ENCODE results near the gene BLOC1S3. TPM values are rescaled to one million over a fixed set of nuclear protein-coding genes. Genes with fewer than 3 reads are reported as not detected.

BLOC1S3 gene, protein sequence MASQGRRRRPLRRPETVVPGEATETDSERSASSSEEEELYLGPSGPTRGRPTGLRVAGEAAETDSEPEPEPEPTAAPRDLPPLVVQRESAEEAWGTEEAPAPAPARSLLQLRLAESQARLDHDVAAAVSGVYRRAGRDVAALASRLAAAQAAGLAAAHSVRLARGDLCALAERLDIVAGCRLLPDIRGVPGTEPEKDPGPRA
- total RNA-seq, result 3.1 TPM

DNA sequence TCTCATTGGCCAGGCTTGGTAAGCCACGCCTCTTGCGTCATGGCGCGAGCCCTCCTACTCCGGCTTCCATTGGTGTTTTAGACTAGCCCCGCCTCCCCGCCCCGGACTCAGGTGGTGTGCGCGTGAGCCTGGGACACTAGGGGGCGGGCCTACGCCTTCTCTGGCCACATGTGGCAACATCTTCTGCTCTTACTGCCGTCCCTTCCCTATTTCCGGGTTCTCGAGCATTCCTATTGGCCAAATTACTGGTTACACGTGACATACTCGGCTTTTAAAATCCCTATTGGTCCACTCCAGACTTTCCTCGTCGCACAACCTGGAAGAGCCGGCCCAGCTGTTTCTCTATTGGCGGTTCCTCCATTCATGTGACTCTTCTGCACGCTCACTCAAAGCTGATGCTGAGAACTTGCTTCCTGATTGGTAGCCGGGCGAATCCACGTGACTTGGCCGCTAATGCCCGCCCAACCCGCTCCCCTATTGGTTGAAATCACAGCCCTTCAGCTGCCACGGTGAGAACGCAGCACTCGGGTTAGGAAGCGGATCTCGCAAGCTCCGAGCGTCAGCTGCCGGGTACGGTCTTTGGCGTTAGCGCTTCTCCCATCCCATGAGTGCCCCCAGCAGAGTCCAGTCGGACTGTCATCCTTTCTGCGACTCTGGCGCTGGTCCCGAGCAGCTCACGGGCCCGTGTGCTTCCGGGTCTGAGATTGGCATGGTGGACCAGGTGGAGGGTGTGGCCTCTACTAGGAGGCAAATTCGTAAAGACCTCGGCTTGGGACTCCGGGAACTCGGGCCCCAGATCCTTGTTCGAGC is at the start of gene BLOC1S3:
BLOC1S3 (plus strand) TSS at position 523 of the 810 bp plus-strand sequence. CDS start 513 bp downstream, outside the sequence.
- peak; percentile 100 for DNase-seq

DNA sequence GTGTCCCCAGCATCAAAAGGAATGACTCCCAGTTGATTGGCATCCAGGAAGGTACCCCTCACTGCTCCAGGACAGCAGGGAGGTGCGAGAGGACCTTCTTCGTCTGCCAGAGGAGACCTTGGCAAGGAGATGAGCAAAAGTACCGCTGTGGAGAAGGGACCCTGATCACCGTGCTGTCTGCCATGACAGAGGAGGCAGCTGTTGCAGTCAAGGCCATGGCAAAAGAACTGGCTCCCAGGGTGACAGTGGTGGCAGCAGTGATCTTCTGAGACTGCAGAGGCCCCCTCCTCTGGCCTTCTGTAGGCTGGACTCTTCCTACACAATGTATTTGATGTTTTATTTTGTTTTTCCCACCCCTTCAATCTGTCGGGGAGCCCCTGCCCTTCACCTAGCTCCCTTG is 49.8 kb upstream of the BLOC1S3 start:
- DNase-seq, result no peak

DNA sequence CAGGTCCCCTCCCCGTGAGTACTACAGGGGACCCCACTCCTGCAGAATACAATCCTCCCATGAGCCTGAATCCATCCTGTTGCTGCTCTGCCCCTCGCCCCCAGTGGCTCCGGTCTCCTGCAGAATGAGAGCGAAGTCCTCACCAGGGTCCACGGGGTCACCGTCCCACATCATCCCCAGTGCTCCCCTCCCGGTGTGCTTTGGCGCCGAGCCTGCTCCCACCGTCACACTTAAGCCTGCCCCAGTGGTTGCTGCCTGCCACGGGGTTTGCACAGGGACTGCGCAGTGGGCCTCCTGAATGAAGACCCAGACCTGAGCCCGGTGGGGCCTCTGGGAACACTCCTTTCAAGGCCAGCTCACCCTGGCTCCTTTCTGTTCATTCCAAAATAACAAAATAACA is 48.3 kb upstream of the BLOC1S3 start:
- no peak for DNase-seq

DNA sequence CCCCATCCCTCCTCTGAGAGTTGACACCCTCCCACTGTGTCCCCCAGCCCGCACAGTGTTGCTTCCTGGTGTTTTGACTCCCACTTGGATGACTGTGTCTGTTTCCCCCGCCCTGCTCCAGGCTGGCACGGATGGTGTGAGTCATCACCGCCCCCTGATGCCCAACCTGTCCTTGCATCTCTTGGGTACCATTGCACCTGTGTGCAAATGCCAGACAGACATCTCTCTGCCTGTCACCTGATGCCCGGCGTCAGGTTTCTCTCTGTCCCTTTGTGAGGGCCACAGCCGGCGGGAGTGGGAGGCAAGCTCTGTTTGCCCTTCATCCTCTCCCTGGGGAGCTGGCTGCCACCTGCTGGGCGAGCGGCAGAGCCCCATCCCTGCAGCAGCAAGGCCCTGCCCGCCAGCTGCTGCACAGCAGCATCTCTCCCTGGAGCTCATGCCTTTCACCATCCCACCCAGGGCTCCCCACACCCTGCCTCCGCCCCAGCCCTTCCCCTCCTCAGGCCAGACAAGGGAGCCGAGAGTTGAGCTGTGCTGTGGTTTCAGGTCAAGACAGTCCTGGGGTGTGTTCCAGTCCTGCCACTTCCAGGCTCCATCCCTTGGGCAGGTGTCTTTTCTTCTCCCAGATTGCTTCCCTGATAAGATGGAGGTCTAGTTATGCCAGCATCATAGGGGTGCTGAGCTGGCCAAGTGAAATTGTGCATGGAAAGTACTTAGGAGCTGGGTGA is 47.5 kb upstream of the BLOC1S3 start:
- DNase-seq, result peak; percentile 72

DNA sequence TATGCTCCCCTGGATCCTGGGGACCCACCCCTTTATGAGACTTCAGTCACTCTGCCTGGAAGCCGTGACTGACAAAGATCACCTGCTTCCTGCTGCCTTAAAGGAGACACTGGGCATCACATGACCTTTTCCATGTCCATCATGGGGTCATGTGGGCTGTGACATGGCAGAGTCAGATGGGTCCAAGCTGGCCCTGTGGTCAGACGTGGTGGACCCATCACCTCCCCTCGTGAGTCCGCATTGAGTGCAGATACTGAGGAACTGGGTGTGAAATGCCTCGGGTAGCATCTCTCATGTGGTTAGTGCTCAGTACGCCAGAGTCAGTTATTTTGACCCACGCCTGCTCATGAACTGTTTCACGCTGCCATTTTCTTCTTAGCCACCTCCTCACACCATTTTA is 44.9 kb upstream of the BLOC1S3 start:
- no peak for DNase-seq

DNA sequence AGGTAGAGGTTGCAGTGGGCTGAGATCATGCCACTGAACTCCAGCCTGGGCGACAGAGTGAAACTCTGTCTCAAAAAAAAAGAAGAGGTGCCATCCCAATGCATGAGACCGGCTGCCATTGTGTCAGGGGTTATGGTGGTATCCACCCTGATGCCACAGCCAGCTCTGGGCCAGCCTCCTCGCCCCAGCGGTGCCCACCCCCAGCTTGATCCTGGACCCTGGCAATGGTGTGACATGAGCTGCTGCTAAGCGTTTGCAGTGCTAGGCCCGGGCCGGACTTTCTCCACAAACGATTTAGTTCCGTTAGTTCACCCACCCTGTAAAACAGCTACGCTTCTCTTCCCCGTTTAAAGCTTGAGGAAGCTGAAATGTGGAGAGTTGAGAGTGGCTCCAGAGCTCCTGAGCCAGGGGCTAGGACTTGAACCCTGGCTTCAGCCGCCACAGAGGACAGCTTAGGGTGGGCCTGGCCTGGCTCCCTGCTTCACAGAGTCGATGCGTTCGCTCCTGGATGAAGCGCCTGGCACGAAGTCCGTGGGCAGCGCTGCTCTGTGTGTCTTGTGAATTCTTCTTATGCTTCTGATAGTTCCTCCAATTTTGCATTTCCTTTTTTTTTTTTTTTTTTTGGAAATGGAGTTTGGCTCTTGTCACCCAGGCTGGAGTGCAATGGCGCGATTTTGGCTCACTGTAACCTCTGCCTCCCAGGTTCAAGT is 43.3 kb upstream of the BLOC1S3 start:
- no peak for DNase-seq

DNA sequence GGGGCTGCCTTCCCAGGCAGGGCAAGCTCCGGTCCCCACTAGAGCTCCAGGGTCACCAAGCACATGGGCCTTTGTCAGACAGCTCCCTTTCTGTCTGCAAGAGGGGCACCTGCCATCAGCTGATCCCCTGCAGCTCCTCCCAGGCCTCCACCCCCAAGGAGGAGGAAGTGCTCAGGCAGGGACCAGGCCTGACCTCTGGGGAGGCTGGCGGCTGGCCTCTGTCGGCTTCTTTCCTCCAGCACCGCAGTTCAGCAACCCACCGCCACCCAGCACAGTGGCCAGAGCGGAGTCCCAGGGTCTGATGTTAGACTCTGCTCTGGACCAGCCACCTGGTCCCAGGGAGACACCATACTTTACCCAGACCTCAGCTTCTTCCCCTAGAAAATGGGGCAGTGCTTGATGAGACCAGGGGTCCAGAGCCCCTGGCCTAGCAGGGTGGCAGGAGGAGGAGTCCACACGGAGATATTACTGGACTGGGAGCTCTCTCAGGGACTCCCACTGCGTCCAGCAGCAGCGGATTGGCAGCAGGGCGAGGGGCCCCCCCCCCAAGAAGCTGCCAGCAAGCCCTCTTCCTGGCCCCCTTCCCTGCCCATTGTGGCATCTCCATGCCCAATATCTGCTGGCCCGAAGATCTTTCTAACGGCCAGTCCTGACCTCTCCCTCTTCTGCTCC is 41.9 kb upstream of the BLOC1S3 start:
- DNase-seq, result no peak

DNA sequence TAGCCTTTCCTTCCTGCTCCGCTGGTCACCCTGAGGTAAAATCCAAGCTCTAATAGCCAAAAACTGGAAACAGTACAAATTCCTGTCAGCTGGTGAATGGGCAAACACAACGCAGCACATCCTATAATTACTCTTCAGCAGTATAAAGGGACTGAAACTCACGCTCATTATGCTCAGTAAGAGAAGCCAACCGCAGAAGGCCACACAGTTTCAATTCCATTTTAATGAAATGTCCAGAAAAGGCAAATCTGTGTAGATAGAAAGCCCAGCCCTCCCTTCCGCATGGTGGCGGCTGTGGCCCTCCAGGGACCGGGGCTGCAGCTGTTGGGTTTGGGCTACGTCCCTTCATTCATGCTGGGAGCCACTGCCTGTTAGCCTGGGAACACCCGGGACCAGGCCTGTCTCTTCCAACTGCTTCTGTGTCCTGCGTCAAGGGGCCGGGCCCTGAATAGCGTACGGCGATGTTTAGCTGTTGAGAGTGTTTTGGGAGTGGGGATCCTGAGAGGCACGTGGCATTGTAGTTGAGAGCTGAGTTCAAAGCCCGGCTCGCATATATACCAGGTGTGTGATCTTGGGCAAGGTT is 41.3 kb upstream of the BLOC1S3 start:
- DNase-seq, result peak; percentile 22

DNA sequence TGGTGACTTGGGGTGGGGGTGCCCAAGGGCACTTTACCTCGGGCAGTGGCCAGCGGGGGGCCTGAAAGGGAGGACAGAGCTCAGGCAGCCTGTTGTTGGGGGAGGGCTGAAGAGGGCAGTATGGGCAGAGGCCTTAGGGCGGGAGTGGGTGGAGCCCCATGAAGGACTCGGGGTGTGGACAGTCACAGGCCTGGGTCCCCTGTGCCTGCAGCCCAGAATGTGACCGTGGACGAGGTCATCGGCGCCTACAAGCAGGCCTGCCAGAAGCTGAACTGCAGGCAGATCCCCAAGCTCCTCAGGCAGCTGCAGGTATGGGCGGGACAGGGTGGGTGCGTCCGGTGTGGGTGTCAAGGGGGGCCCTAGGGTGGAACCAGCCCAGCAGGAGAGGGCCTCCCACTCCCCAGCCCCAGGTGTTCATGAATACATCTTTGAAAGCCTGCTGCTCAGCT is 40.3 kb upstream of the BLOC1S3 start:
- DNase-seq, result no peak

DNA sequence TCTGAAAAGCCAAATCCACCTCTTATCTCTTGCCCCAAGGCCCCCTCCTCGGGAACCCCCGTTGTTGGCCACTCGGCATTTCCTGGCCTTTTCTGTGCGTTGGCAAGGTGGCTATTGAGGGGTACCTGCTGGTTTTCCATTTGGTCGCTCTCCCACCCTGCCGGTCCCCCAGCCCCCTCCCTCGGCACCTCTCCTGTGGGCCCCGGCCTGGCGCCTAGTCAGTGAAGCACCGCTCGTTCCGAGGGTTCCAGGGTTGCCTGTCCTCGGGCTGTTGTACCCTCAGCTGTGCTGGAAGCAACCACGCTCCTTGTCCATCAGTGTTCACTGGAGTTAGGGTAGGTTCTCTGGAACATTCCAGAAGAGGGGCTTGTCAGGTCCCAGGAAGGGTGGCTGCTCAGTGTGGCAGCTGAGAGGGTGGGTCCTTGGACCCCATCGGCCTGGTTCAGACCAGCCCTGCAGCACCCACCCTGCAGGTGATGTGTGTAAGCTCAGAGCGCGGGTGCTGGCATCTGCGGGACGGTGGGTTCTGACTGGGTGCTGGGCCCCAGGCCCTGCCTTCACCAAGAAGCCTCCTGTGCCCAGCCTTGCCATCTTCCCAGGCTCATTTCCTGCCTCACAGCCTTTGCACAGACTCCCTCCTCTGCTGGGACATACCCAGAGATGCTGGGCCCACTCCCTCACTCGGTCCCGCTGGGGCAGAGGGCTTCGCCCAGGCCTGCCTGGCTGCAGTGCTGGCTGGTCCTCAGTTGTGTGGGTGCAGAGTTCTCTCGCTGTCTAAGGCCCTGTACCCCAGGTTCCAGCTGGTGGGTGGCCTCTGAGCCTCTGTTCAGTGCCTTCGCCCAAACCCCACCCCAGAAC is 39.1 kb upstream of the BLOC1S3 start:
- no peak for DNase-seq

DNA sequence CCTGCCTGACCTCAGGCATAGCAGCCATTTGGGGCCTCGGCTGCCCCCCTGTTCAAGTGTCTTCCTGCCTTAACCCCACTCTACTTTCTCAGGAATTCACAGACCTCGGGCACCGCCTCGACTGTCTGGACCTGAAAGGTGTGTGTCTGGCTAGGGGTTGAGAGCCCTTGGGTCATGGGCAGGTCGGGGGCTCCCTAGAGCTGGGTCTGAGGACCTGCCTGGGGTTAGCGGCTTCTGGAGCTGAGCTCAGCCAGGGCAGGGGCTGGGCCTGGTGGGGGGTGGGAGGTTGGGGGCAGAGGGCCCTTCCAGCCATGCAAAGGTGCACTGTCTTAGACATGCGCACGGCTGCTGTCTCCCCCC is 38.5 kb upstream of the BLOC1S3 start:
- DNase-seq, result no peak

DNA sequence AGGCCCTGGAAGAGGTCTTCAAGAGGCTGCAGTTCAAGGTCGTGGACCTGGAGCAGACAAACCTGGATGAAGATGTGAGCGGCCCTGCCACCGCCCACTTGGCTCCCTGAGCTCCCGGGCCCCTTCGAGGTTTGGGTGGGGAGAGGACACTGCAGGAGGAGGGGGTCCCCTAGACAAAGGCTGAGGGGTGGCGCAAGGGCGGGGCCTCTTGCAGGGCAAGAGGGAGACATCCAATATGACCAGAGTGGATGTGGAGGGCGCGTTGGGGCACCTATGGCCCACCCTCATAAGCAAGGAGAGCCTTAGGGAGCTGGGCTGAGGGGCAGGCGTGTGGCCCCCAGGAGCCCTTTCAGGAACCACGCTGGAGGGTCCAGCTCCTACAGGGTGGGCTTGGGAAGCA is 38.1 kb upstream of the BLOC1S3 start:
- DNase-seq, result no peak

DNA sequence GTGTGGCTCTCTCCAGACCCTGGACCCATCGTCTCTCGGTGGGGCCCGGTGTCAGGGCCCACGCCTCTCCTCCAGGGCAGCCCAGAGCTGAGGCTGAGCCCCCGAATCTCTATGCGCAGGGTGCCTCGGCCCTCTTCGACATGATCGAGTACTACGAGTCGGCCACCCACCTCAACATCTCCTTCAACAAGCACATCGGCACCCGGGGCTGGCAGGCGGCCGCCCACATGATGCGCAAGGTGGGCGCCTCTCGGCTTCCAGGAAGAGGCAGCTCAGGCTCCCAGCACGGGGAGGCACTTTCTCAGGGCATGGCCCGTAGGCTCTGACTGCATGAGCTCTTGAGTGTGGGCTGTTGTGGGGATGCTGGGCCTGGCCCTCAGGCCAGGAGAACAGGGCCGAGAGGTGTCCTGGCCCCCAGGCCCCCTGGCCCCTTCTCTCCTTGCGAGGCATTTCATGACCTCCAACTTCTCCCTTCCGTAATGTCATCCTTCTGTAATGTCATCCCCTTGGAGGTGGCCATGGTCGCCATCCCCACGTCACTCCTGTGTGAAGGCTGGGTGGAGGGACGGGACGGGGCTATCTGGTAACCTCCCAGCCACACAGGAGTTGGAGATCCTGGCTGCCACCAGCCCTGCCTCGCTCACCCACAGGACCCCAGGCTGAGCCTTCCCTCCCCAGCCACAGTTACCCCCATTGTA is 37.2 kb upstream of the BLOC1S3 start:
- peak; percentile 29 for DNase-seq

DNA sequence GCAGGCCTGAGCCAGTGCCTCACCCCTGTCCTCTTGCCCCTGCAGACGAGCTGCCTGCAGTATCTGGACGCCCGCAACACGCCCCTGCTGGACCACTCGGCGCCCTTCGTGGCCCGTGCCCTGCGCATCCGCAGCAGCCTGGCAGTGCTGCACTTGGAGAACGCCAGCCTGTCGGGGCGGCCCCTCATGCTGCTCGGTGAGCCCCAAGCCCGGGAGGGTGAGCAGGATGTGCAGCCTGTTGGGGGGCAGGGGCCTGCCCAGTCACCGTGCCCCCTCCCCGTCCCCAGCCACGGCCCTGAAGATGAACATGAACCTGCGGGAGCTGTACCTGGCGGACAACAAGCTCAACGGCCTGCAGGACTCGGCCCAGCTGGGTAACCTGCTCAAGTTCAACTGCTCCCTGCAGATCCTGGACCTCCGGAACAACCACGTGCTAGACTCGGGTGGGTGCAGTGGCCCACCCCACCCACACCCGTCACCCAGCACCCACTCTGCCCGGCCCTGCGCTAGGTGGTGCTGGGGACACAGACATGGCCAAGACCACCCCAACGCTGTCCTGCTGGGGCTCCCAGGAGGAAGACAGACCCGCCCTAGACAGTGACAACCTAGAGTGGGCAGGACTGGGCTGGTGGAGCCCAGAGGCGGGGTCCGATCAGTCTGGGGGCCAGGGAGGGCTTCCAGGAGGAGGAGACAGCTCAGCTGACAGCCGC is 36.4 kb upstream of the BLOC1S3 start:
- DNase-seq, result no peak

DNA sequence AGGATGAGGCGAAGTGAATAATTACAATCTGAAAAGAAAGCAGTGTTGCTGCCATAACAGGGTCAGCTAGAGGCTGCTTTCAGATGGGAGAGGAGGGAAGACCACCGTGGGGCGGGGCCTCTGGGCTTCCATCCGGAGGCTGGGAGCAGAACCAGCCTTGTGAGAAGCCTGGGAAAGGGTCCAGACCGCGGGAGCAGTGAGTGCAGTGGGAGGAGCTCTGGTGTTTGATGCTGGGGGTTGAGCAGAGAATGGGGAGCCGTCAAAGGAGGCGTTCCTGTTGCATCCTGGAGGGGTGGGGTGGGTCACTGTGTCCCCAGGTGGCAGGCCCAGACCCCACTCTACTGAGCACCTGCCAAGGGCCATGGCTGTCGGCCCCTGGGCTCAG is 35.9 kb upstream of the BLOC1S3 start:
- DNase-seq, result no peak

DNA sequence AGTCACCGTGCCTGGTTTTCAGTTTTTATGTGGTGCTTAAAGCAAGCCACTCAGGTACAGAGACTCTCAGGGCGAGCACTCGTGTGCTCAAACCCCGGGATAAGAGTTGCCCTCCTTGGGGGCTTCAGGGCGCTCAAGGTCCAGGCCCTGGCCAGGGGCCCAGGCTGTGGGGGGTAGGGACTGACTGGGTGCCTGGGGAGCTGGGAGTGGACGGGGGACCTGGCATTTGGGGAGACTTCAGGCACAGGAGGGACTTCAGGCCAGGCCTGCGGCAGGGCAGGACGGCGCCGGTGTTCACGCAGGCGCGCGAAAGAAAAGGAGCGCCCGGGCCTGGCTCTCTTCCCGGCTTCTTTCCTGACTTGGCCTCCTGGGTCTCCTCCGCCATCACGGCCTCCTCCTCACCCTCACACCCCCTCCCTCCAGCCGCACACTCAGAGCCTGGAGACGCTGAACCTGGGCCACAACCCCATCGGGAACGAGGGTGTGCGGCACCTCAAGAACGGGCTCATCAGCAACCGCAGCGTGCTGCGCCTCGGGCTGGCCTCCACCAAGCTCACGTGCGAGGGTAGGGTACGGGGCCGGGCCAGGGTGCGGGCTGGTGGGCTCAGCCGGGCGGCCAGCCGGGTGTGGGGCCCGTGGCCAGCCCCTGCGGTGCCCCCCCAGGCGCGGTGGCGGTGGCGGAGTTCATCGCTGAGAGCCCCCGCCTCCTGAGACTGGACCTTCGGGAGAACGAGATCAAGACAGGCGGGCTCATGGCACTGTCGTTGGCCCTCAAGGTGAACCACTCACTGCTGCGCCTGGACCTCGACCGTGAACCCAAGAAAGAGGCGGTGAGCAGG is 33.9 kb upstream of the BLOC1S3 start:
- no peak for DNase-seq

DNA sequence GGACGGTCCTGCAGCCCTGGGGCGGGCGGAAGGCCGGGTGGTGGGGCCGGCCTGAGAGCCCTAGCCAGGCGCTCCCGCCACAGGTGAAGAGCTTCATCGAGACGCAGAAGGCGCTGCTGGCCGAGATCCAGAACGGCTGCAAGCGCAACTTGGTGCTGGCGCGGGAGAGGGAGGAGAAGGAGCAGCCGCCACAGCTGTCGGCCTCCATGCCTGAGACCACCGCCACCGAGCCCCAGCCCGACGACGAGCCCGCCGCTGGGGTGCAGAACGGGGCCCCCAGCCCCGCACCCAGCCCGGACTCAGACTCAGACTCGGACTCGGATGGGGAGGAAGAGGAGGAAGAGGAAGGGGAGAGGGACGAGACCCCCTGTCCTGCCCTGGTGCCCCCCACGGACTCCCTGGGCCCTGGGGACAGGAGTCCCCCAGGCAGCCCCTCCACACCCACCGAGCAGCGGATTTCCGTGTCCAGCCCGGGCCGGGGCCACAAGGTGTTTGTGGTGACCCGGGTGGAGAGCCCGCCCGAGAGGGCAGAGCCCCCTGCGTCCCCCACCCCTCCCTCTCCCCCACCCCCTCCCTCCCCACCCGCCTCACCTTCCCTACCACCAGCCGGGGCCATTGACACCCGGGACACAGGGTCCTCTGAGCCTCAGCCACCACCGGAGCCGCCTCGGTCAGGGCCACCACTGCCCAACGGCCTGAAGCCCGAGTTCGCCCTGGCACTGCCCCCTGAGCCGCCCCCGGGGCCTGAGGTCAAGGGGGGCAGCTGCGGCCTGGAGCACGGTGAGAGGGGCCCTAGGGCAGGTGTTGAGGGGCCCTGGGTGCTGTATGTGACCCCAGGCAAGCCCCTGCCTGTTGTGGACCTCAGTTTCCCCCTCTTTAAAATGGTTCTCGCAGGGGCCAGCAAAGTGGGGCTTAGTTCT is 33.1 kb upstream of the BLOC1S3 start:
- no peak for DNase-seq

All from occipital lobe (tissue), 2 donors.